Neural progenitor cell (in vitro differentiated cells): Measurements from ENCODE around the gene ALDH1A3.

Experiments used
- CTCF ChIP-seq: fragments of 200-600 bp; sonication (generic); IDR thresholded peaks from 2 replicates; pipeline ENCODE4 v1.5.1; 2017; ENCODE audit warnings: antibody characterized with exemption, mild to moderate bottlenecking
- EZH2 ChIP-seq: fragments of 200-600 bp; sonication (generic); IDR thresholded peaks from 2 replicates; pipeline ENCODE4 v1.6.1; 2017; ENCODE audit warnings: antibody characterized with exemption, mild to moderate bottlenecking, moderate library complexity
- EZH2phosphoT487 ChIP-seq: fragments of 200-600 bp; sonication (generic); IDR thresholded peaks from 2 replicates; pipeline ENCODE4 v1.6.1; 2017; ENCODE audit warnings: antibody characterized with exemption

DNA sequence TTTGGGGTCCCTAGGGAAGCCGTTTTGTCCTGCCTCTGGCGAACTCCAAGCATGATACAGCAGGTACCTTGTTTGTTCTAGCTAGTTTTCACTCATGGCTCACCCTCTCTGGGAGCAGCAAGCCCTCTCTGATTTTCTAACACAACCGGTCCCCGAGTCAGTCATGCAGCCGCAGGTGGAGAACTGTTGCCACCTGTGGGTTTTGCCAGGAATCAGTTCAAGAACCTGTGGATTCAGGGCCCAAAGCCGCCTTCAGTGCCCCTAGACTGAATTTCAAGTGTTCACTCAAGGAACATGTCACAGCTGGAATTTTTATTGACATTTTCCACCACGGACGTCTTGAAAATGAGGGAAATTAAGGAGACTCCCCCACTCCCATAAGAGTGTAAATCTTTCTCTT is 26.2 kb downstream of the ALDH1A3 start:
- TF ChIP-seq EZH2 (no peak), CTCF (peak; percentile 13), EZH2phosphoT487 (no peak)
